Measurements from ENCODE around the gene ABCA12.
"Not testable (repeated sequence)": the region's sequence is repeated elsewhere in the genome, so short reads cannot be mapped to it uniquely, and the experiment has no call there.

Gene ABCA12, protein sequence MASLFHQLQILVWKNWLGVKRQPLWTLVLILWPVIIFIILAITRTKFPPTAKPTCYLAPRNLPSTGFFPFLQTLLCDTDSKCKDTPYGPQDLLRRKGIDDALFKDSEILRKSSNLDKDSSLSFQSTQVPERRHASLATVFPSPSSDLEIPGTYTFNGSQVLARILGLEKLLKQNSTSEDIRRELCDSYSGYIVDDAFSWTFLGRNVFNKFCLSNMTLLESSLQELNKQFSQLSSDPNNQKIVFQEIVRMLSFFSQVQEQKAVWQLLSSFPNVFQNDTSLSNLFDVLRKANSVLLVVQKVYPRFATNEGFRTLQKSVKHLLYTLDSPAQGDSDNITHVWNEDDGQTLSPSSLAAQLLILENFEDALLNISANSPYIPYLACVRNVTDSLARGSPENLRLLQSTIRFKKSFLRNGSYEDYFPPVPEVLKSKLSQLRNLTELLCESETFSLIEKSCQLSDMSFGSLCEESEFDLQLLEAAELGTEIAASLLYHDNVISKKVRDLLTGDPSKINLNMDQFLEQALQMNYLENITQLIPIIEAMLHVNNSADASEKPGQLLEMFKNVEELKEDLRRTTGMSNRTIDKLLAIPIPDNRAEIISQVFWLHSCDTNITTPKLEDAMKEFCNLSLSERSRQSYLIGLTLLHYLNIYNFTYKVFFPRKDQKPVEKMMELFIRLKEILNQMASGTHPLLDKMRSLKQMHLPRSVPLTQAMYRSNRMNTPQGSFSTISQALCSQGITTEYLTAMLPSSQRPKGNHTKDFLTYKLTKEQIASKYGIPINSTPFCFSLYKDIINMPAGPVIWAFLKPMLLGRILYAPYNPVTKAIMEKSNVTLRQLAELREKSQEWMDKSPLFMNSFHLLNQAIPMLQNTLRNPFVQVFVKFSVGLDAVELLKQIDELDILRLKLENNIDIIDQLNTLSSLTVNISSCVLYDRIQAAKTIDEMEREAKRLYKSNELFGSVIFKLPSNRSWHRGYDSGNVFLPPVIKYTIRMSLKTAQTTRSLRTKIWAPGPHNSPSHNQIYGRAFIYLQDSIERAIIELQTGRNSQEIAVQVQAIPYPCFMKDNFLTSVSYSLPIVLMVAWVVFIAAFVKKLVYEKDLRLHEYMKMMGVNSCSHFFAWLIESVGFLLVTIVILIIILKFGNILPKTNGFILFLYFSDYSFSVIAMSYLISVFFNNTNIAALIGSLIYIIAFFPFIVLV (N-terminal part only)

DNA sequence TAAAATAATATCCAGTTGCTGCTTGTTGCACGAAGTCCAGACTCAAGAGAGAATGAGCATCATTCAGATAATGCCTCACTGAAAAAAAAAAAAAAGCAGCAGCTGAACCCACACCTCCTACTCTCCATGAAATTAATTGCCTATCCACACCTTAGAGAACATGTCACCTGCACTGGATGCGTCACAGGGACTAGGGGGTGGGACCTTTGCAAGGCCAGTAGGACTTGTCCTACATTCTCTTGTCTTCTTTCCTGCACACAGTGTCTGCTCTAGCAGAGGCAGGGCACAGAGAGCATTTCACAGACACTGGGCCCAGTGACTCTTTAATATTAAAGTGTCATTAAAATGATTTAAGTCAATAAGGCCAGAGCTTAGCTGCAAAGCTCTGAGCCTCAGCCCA lies at the start of gene ABCA12:
Gene ABCA12 (minus strand): TSS at position 148 of the 400 bp plus-strand sequence. CDS start 418 bp downstream, outside the sequence.
- in situ Hi-C loops (cut with HindIII; ENCODE audit: low sequenced_read_pairs), result no loop called here

DNA sequence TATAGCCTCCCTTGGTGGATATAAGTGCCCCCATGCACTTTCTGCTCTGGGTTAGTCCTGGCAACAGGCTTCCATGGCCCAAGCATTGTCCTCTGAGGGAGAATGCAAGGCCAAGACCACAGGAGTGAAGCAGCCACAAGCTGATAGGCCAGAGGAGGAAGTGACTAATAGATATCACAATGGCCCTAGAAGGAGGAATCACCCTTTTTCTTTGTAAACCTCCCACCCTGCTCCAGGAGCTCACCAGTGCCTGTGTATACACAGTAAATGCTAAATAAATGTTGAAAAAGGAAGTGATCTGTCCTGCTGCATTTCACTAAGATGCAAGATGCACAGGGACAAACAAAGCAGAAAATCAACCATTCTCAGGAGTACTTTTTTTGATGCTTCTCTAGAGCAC lies 49.7 kb upstream of the ABCA12 start:
- in situ Hi-C loops (cut with HindIII; ENCODE audit: low sequenced_read_pairs), result no loop called here

DNA sequence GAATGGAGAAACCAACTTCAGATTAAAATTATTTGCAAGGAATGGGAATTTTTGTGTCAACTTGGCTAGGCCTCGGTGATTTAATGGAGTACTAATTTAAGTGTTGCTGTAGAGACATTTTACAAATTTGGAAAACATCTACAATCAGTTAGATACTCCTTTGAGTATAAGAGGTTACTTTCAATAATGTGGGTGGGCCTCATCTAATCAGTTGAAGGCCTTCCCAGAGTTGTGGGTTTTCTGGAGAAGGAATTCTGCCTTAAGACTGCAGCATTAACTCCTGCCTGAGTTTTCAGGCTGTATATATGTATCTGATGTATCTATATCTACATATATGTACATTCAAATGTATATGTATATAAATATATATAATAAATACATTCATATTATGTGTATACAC lies 47.6 kb upstream of the ABCA12 start:
- in situ Hi-C loops (cut with HindIII; ENCODE audit: low sequenced_read_pairs), result no loop called here

DNA sequence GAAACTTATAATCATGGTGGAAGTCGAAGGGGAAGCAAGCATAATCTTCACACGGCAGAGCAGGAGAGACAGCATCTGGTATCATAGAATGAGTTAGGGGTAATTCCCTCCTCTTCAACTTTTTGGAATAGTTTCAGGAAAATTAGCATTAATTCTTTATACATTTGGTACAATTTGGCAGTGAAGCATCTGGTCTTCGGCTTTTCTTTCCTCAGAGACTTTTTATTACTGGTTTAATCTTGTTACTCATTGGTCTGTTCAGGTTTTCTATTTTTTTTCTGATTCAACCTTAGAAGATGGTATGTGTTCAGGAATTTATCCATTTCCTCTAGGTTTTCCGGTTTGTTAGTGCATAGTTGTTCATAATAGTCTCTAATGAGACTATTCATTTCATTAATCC lies 39.7 kb upstream of the ABCA12 start:
- in situ Hi-C loops (cut with HindIII; ENCODE audit: low sequenced_read_pairs), result no loop called here

DNA sequence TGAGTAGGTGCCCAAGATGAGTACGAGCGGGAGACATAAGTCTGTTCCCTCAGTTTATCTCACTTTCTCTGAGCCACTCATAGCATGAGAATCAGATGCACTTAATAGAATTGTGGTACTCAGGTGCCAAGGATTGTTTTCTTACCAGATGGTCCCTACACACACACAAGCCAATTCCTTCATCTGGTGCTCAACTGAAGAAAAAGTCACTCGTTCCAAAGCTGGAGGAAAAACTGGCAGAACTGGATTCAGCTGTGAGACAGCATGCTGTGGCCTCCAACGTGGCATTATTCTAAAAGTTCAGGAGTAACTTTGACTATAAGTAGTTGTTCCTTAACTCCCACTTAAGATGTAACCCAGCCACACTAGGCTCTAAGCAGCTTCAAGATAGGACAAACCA lies 33.4 kb upstream of the ABCA12 start:
- in situ Hi-C loops (cut with HindIII; ENCODE audit: low sequenced_read_pairs), result no loop called here

DNA sequence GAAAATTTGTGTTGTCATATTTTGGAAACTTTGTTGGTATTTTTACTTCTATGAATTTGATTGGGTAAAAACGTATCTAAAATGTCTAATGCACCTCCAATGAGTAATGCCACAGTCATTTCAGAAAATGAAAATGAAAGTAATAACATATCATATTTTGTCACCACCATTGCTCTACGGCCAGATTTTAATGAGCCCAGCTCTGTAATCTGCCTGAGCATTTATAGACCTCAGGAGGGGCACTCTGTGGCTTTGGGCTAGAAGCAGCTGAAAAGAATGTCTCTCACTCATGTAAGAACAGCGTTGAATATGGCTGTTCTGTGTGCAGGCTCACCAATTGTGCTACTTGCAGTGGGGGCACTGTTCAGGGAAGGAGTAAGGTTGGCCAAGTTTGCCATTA lies 32.7 kb upstream of the ABCA12 start:
- in situ Hi-C loops (cut with HindIII; ENCODE audit: low sequenced_read_pairs), result no loop called here

DNA sequence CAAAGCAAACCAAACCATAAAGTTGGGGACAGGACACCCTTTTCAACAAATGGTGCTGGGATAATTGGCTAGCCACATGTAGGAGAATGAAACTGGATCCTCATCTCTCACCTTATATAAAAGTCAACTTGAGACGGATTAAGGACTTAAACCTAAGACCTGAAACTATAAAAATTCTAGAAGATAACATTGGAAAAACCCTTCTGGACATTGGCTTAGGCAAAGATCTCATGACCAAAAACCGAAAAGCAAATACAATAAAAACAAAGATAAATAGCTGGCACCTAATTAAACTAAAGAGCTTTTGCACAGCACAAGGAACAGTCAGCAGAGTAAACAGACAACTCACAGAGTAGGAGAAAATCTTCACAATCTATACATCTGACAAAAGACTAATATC lies 28.1 kb upstream of the ABCA12 start:
- in situ Hi-C loops (cut with HindIII; ENCODE audit: low sequenced_read_pairs), result not testable (repeated sequence)

DNA sequence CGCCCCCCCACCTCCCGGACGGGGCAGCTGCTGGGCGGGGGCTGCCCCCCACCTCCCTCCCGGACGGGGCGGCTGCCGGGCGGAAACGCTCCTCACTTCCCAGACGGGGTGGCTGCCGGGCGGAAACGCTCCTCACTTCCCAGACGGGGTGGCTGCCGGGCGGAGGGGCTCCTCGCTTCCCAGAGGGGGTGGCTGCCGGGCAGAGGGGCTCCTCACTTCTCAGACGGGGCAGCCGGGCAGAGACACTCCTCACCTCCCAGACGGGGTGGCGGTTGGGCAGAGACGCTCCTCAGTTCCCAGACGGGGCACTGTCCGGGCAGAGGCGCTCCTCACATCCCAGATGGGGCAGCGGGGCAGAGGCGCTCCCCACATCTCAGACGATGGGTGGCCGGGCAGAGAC lies 24.9 kb upstream of the ABCA12 start:
- in situ Hi-C loops (cut with HindIII; ENCODE audit: low sequenced_read_pairs), result not testable (repeated sequence)

DNA sequence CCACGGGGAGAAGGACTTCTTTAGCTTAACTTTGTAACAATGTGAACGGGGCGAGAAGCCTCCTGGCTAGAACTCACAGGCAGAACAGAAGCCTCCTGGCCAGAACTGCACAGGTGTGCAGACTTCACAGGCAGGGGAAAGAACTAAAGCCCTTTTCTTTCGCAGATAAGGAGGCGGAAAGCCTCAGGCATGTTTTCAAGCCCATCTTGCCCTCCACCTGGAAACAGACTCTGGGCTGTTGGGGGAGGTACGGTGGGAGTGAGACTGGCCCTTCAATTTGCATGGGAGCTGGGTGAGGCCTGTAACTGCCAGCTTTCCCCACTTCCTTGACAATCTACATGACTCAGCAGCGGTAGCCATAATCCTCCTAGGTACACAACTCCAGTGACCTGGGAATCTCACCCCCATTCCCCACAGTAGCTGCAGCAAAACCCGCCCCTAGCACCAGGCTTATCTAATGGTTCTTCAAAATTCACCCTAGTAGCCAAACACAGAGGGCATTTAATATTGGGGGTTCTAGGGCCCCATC lies 22.9 kb upstream of the ABCA12 start:
- in situ Hi-C loops (cut with HindIII; ENCODE audit: low sequenced_read_pairs), result no loop called here

DNA sequence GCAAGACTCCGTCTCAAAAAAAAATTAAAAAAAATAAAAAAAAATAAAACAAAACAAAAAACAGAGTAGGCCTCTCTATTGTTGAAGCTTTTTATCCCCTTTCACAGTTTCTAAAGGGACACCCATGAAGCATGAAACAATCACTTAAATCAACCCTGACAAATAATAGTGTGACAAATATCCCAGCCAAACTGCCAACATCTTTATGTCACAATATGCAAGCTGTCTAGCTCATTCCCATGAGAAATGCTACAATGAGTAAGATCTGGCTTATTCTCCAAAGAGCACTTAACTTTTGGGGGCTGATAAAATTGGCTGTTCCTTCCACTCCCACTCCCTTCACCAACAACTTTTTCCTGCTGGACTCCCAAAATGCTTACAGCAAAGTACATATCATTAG lies 21.7 kb upstream of the ABCA12 start:
- in situ Hi-C loops (cut with HindIII; ENCODE audit: low sequenced_read_pairs), result no loop called here

DNA sequence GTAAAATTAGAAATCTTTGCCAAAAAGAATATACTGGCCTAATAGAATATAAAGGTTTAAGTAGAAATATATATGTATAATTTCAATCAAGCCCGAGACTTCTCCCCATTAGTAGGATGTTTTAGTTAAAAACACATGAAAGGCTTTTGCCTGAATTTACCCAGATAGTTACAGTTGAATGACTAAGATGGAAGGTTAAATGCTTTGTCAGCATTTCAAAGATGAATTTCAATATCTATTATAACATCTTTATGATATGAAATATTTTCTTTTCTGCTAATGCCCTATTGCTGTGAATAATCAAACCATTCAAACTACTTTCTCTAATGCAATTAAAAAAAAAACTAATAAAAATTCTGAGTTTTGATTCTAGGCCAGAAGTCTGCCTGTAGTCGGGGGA lies 18.0 kb upstream of the ABCA12 start:
- in situ Hi-C loops (cut with HindIII; ENCODE audit: low sequenced_read_pairs), result no loop called here

DNA sequence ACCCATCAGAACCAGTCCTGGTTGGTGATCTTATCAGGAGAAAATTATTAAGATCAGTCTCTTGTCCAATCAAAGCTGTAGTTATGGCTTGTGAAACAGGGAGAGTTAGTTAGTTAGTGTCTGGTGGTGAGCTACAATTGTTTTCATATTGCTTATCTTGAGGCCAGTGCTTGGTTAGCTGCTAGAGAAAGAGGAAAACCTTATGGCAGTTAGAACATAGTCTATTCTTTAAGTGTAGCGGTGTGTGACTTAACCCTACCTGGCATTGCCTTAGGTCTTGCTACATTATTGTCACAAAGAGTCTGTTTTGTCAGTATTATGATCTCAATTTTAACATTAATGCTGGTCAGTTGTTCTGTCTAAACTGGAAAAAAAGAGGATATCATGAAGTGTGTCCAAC lies 11.5 kb upstream of the ABCA12 start:
- in situ Hi-C loops (cut with HindIII; ENCODE audit: low sequenced_read_pairs), result no loop called here

DNA sequence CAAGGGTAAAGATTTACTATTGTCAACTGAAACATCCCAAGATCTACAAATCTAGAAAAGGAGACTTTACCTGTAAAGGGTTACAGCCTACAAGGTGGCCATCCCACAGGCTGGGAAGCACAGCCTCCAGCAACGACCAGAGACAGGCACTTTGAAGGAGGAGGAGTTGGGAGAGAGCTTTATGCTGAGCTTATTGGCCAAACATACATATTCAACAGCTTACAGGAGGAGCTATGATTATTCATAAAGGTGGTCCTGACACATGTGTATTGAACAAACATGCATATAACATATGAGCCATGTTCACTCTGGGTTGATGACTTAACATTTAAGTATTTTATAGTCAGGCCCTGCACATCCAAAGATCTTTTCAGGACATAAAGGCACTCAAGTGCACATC lies 11.1 kb upstream of the ABCA12 start:
- in situ Hi-C loops (cut with HindIII; ENCODE audit: low sequenced_read_pairs), result no loop called here

DNA sequence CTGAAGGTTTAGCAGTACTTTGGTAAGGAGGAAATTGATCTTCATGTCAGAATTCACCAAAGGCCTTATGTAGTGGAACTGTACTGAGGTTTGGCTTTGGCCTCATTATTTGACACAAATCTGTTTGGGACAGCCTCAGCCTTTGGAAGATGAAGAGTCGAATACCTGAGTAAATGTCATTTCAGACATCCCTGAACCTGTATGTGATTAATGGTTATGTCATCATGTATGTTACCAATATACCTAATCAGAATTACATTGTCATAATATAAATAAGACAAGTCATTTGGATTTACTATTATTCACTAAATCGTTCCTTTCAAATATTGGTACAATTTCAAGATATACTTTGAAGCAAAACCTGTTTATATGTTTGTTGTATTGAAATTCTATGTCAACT lies 10.6 kb upstream of the ABCA12 start:
- in situ Hi-C loops (cut with HindIII; ENCODE audit: low sequenced_read_pairs), result no loop called here

DNA sequence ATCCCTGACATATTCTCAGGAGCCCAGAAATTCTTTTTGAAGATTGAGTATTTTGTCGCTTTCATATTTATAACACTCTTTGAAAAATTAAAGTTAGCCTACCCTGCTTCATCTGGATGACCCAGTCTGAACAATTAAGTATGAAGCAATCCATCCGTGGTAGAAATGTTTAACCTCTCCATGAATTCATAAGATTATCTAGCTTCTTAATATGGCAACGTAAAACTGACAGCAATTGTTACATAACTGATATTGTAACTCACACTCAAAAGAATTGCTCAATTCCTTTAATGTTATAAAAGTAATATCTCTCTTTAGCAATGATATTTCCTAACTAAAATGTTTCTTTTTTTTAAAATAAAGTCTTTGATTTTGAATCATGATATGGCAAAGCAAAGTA lies 7.2 kb upstream of the ABCA12 start:
- in situ Hi-C loops (cut with HindIII; ENCODE audit: low sequenced_read_pairs), result no loop called here

DNA sequence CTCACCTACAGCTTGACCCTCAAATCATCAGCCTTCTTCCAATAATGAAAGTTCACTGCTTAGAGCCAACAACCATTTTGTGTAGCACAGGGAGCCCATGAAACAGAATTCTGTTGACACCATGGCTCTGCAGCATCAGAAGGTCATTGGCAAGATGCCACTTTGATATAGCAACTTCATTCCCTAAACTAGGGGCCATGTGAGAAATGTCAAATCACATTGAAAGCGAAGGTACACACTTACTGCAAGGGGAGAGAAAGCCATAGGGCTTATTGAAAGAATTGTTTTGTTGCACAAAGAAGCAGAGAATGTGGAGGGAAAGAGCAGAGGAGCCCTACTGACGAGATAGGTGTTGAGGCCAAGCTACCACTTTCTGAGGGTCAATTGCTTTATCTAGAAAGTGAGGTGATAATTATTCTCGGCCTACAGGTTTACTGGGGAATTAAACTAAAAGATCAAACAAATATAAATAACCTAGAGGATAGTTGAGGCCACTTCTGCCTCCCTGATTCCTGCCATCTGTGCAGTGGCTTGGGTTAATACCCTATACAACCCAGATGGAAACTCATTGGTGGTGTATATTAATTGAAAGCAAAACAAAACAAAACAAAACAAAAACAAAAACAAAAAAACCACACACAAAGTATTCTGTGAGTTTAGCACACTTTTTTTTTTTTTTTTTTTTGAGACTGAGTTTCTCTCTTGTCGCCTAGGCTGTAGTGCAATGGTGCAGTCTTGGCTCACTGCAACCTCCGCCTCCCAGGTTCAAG lies 5.9 kb upstream of the ABCA12 start:
- in situ Hi-C loops (cut with HindIII; ENCODE audit: low sequenced_read_pairs), result no loop called here

DNA sequence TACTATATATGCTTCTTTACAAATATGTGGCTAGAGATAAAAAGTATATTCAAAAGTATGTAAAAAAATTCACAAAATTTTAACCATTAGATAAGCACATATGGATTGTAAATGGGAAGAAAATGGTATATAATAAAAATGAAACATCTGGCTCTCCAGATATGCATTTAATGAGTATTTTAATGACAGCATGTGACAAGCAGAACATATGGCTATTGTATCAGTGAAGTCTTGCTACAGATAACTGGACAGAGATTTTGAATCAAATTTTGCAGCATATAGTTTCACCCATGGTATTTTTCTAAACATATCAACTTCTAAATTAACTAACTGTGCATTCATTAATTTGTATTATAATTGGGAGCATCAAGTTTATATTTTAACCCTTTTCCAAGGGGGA lies 5.0 kb upstream of the ABCA12 start:
- in situ Hi-C loops (cut with HindIII; ENCODE audit: low sequenced_read_pairs), result no loop called here

DNA sequence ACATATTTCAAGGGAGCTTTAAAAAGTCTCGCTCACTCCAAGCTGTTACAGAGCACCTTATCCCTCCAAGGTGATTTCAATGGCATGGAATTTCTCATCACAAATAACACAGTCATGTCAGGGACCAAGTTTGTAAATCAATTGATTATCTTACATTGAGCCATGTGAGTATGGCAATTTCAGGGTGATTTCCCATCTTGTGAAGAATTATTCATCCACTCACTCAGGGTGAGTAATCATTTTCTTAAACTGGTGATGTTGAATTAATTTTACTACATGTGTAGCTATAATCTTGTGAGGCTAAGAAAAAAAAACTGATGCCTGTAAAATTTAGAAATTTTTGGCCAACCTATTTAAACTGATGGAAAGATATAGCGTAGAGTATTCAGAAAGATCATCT lies 3.3 kb upstream of the ABCA12 start:
- in situ Hi-C loops (cut with HindIII; ENCODE audit: low sequenced_read_pairs), result no loop called here

DNA sequence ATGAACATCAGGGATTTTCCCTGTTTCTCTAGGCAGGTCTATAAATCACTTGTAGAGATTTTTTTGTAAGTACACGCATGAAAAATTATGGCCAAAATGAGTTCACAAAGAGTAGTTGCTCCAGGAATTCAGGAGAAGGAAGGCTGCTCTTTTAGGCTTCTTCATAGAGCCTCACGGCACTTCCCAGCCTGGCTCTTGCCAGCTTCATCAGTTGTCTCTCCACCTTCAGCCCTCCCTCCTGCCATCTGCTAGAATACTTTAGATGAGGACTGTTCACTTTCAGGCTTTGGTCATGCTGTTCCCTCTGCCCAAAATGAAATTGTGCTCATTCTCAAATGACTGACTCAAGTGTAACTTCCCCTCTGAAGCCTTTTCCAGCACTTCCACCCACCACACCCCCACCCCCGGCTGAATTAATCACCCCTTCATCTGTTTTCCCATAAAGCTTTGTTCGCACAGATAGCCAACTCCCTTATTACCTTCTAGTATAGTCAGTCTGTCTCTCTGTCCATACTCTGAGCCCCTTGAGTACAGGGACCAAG lies 1.8 kb upstream of the ABCA12 start:
- in situ Hi-C loops (cut with HindIII; ENCODE audit: low sequenced_read_pairs), result no loop called here

DNA sequence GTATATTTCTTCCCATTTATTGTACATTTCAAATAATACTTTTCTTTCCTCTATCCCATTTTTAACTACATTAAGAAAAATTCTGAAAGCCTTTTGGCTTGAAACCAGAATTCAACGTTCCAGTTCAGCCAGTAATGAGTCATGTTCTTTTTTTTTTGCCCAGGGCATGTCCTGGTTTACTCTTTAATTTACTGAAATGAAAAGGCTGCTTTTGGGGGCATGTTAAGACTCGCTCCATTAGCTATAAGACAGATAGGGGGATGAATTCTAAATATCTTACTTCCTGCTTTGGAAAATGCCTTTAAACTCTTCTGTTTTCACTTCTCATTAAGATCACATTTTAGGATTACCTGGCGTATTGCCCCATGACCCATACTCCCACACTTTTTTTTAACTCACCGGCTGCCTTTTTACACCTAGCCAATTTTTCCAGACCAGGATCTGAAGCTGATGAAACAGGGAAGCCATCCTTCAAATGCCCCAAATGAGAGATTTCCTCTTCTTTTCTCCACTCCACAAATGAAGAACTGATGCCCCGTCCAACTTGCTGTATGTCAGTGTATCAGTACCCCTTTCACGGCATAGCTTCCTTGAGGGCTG lies 585 bp downstream of the ABCA12 start:
- in situ Hi-C loops (cut with HindIII; ENCODE audit: low sequenced_read_pairs), result no loop called here

All from DLD1 (cell line).